HCT116 (cell line): ENCODE measurements around the gene PIKFYVE. TPM values are rescaled to one million over a fixed set of nuclear protein-coding genes. Genes with fewer than 3 reads are reported as not detected.

Experiments
- ATAC-seq: fragments of 200-7000 bp; cut with Tn5 transposase; 2 replicates; pipeline ENCODE4 v1.9.1; 2020; ENCODE audit warnings: mild to moderate bottlenecking, moderate library complexity
- BruUV-seq: library from RNA; stranded (reverse); fragments of 400-500 nt; replicated peaks from 2 replicates; lab custom pipeline; 2021; lab: Mats Ljungman, UMichigan
- CTCF ChIA-PET: fragments of 300-600 bp; sonication (Branson Sonifier 250); formaldehyde crosslinking; loops from one replicate; lab custom pipeline; 2021; ENCODE audit warnings: antibody characterized with exemption; lab: Charles Lee
- POLR2A ChIA-PET: fragments of 300-600, 350-600 bp; sonication (Branson Sonifier 250); formaldehyde crosslinking; loops from one replicate; lab custom pipeline; 2021; ENCODE audit warnings: antibody characterized with exemption; lab: Charles Lee
- RAD21 ChIA-PET, 2 experiments: fragments of 300-600 bp; sonication (Branson Sonifier 250); formaldehyde crosslinking; loops; one replicate each; lab custom pipeline; 2023; ENCODE audit warnings: low total read pairs in 2 of 2; ENCODE audit not compliant: uncharacterized antibody in 2 of 2, unreplicated experiment in 2 of 2, low non-redundant PET in 1 of 2; lab: Charles Lee
- DNase-seq: peaks from one replicate; pipeline ENCODE4 v3.0.0-alpha.2; 2010; ENCODE audit warnings: low read depth, low spot score
- H2AFZ ChIP-seq: fragments of 200-600 bp; shearing (Covaris generic), sonication (generic); 2 replicates; pipeline ENCODE4 v1.6.1; 2017; ENCODE audit warnings: low read depth, mixed run types, mixed read lengths, antibody characterized with exemption, low read length; ENCODE audit not compliant: poor library complexity, severe bottlenecking
- H3K27ac ChIP-seq: 2 replicates; pipeline ENCODE4 v1.5.1; 2012; ENCODE audit warnings: low read depth, low read length
- H3K27me3 ChIP-seq: fragments of 200-600 bp; sonication (generic); 2 replicates; pipeline ENCODE4 v1.6.1; 2016; ENCODE audit warnings: mixed run types, low read length, mixed read lengths; ENCODE audit not compliant: insufficient read depth
- H3K36me3 ChIP-seq, 2 experiments: fragments of 200-500 bp in 1 of 2; fragments of 200-600 bp in 1 of 2; sonication (Bioruptor generic) in 1 of 2; sonication (generic) in 1 of 2; 2 replicates each; pipeline versions ENCODE4 v1.5.1 to v1.6.1; 2014 to 2016; ENCODE audit warnings: low read length in 2 of 2, inconsistent platforms in 1 of 2, mixed read lengths in 1 of 2, mixed run types in 1 of 2; ENCODE audit not compliant: insufficient read depth in 2 of 2, control insufficient read depth in 1 of 2
- H3K4me1 ChIP-seq, 2 experiments: fragments of 200-600 bp in 1 of 2; sonication (generic) in 1 of 2; 2 replicates each; pipeline versions ENCODE4 v1.5.1 to v1.6.1; 2012 to 2017; ENCODE audit warnings: low read length in 2 of 2, inconsistent platforms in 1 of 2, mild to moderate bottlenecking in 1 of 2, mixed read lengths in 1 of 2, mixed run types in 1 of 2, moderate library complexity in 1 of 2; ENCODE audit not compliant: insufficient read depth in 2 of 2, control insufficient read depth in 1 of 2
- H3K4me2 ChIP-seq: fragments of 200-600 bp; sonication (generic); 2 replicates; pipeline ENCODE4 v1.6.1; 2017; ENCODE audit warnings: mixed run types, low read length, mixed read lengths
- H3K4me3 ChIP-seq, 2 experiments: fragments of 200-600 bp in 1 of 2; sonication (generic) in 1 of 2; replicated peaks in 1 of 2; 2 replicates each; pipeline ENCODE4 v1.5.1; 2011 to 2016; ENCODE audit warnings: low read length in 2 of 2, control low read depth in 1 of 2, low read depth in 1 of 2, mild to moderate bottlenecking in 1 of 2, mixed read lengths in 1 of 2, mixed run types in 1 of 2
- H3K79me2 ChIP-seq: fragments of 200-600 bp; sonication (generic); 2 replicates; pipeline ENCODE4 v1.6.1; 2017; ENCODE audit warnings: mild to moderate bottlenecking, mixed run types, low read length, moderate library complexity, mixed read lengths; ENCODE audit not compliant: insufficient read depth
- H3K9ac ChIP-seq: fragments of 200-600 bp; sonication (generic); 2 replicates; pipeline ENCODE4 v1.6.1; 2016; ENCODE audit warnings: low read length, mixed read lengths
- H3K9me2 ChIP-seq: fragments of 200-600 bp; sonication (generic), shearing (Covaris generic); 2 replicates; pipeline ENCODE4 v1.6.1; 2017; ENCODE audit warnings: mixed run types, mild to moderate bottlenecking, moderate library complexity; ENCODE audit not compliant: insufficient read depth
- H3K9me3 ChIP-seq, 2 experiments: fragments of 200-500 bp in 1 of 2; fragments of 200-600 bp in 1 of 2; sonication (Bioruptor generic) in 1 of 2; sonication (generic) in 1 of 2; 2 replicates each; pipeline ENCODE4 v1.6.1; 2014 to 2017; ENCODE audit warnings: low read length in 2 of 2, mixed read lengths in 2 of 2, inconsistent platforms in 1 of 2, low read depth in 1 of 2, mild to moderate bottlenecking in 1 of 2, mixed run types in 1 of 2, moderate library complexity in 1 of 2; ENCODE audit not compliant: control insufficient read depth in 1 of 2, insufficient read depth in 1 of 2
- H4K20me1 ChIP-seq: fragments of 200-600 bp; sonication (generic), shearing (Covaris generic); 2 replicates; pipeline ENCODE4 v1.6.1; 2017; ENCODE audit warnings: mixed run types, mild to moderate bottlenecking, moderate library complexity; ENCODE audit not compliant: insufficient read depth
- ATF3 ChIP-seq: IDR thresholded peaks from 2 replicates; pipeline ENCODE4 v1.6.1; 2012
- CBX3 ChIP-seq: IDR thresholded peaks from 2 replicates; pipeline ENCODE4 v1.6.1; 2012; ENCODE audit warnings: low read depth
- EGR1 ChIP-seq: IDR thresholded peaks from 2 replicates; pipeline ENCODE4 v1.6.1; 2012; ENCODE audit warnings: low read depth
- ELF1 ChIP-seq: IDR thresholded peaks from 2 replicates; pipeline ENCODE4 v1.6.1; 2012; ENCODE audit warnings: low read depth, borderline replicate concordance
- EZH2 ChIP-seq: fragments of 200-600 bp; sonication (generic); IDR thresholded peaks from 2 replicates; pipeline ENCODE4 v1.6.1; 2017; ENCODE audit warnings: antibody characterized with exemption, mixed run types
- EZH2phosphoT487 ChIP-seq: fragments of 200-600 bp; IDR thresholded peaks from 2 replicates; pipeline ENCODE4 v1.6.1; 2018; ENCODE audit warnings: antibody characterized with exemption, borderline replicate concordance
- FOSL1 ChIP-seq: IDR thresholded peaks from 2 replicates; pipeline ENCODE4 v1.6.1; 2012; ENCODE audit warnings: low read depth
- JUND ChIP-seq: IDR thresholded peaks from 2 replicates; pipeline ENCODE4 v1.6.1; 2012
- POLR2A ChIP-seq: IDR thresholded peaks from 2 replicates; pipeline ENCODE4 v1.7.0; 2011; ENCODE audit warnings: borderline replicate concordance; ENCODE audit not compliant: insufficient read depth, insufficient read length; ENCODE audit errors: extremely low read depth
- POLR2AphosphoS5 ChIP-seq: IDR thresholded peaks from 2 replicates; pipeline ENCODE4 v1.6.1; 2011; ENCODE audit warnings: mild to moderate bottlenecking, low read depth, low read length, moderate library complexity
- SIN3A ChIP-seq: IDR thresholded peaks from 2 replicates; pipeline ENCODE4 v1.6.1; 2012; ENCODE audit warnings: low read depth
- SP1 ChIP-seq: IDR thresholded peaks from 2 replicates; pipeline ENCODE4 v1.6.1; 2012; ENCODE audit warnings: low read depth
- SRF ChIP-seq: IDR thresholded peaks from 2 replicates; pipeline ENCODE4 v1.6.1; 2012; ENCODE audit warnings: low read depth
- TCF7L2 ChIP-seq: IDR thresholded peaks from 2 replicates; pipeline ENCODE4 v1.7.0; 2011; ENCODE audit warnings: borderline replicate concordance, inconsistent platforms; ENCODE audit not compliant: insufficient read depth, insufficient read length; ENCODE audit errors: extremely low read depth
- YY1 ChIP-seq: IDR thresholded peaks from 2 replicates; pipeline ENCODE4 v1.6.1; 2011; ENCODE audit warnings: low read length, low read depth, moderate library complexity, mild to moderate bottlenecking; ENCODE audit not compliant: insufficient replicate concordance; ENCODE audit errors: extremely low read depth
- ZFX ChIP-seq: fragments of 450-650 bp; IDR thresholded peaks from 2 replicates; pipeline ENCODE4 v1.6.1; 2017
- ZNF274 ChIP-seq: fragments of 200-500 bp; sonication (Bioruptor generic); IDR thresholded peaks from 2 replicates; pipeline ENCODE4 v1.6.1; 2014; ENCODE audit warnings: mild to moderate bottlenecking, low read depth, low read length, inconsistent platforms
- intact Hi-C: fragments of 100-400 bp; cut with micrococcal nuclease; formaldehyde crosslinking; loops from 2 replicates; pipeline ENCODE4 v1.10.0; 2022
- total RNA-seq: library from RNA; stranded (reverse); gene quantifications from one replicate; pipeline ENCODE4 v1.2.1, GENCODE V29; 2021; ENCODE audit not compliant: unreplicated experiment
- TF ChIP-seq, protein P1 (sequence below), 3 experiments: fragments of 200-600 bp in 1 of 3; sonication (generic) in 1 of 3; IDR thresholded peaks in 2 of 3; conservative IDR thresholded peaks in 1 of 3; 2 replicates each; pipeline ENCODE4 v1.5.1; 2012 to 2017; ENCODE audit warnings: low read depth in 2 of 3, low read length in 2 of 3, antibody characterized with exemption in 1 of 3, borderline replicate concordance in 1 of 3, control low read depth in 1 of 3, mild to moderate bottlenecking in 1 of 3, mixed read lengths in 1 of 3, mixed run types in 1 of 3, moderate library complexity in 1 of 3; ENCODE audit not compliant: insufficient read depth in 1 of 3
- TF ChIP-seq, protein P2 (sequence below): IDR thresholded peaks from 2 replicates; pipeline ENCODE4 v1.6.1; 2012
- TF ChIP-seq, protein P3 (sequence below): IDR thresholded peaks from 2 replicates; pipeline ENCODE4 v1.6.1; 2011; ENCODE audit warnings: mild to moderate bottlenecking, low read length, moderate library complexity; ENCODE audit not compliant: insufficient replicate concordance; ENCODE audit errors: extremely low read depth

The PIKFYVE gene
- total RNA-seq, 1 experiment from 2014 or later: 21.8 TPM

DNA sequence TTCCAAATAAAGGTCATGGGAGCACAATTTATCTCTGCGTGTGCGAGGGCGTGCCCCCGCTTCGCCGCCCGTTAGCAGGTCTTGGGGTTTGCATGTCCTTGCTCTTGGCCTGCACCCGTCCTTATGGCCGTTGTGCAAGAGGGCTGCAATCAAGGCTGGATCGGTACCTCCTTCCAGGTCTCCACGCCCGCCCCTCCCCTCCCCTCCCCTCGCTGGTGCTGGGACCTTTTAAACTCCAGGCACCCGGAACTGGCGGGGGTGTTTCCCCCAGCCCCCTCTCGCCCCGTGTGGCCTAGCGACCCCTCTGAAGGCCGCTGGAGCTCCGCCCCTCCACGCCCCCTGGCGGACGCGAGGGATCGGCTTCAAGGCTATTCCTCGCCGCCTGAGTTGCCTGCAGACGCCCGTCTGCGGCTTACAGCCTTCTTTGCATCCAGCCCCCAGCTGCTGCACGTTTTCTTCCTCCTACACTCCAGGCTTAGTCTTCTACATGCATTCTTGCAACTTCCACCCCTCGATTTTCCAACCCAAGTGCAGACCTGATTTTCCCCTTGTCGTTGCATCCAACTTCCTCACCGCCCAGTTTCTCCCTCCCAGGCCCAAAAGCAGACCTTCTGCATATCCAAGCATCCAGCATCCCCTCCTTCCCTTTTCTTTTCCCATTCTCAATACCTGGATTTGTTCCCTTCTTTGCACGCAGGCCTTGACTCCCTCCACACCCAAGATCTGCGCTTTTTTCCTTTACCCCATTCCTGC lies 11.8 kb upstream of the PIKFYVE start:
- Histone ChIP-seq H3K4me1 (peaks cover 10 to 20% of the 10 kb centered on the region in 2 experiments; a peak in 3 of 4 replicates), H3K27ac (peak overlapping the region; percentile 73), H3K9me2 (no peaks in the 10 kb centered on the region), H3K9me3 (no peaks in the 10 kb centered on the region), H3K27me3 (no peaks in the 10 kb centered on the region), H3K4me3 (peak overlapping the region; percentile 79 to 80), H3K9ac (peak overlapping the region; percentile 55), H3K79me2 (no peaks in the 10 kb centered on the region), H3K36me3 (peaks cover 0 to 8% of the 10 kb centered on the region in 2 experiments; a peak in 1 of 4 replicates), H4K20me1 (no peaks in the 10 kb centered on the region), H3K4me2 (peak overlapping the region; percentile 96), H2AFZ (peak overlapping the region; percentile 70)
- intact Hi-C loops: loop anchor here (1.0 to 5.0 kb wide), 3 partner anchors 79 to 507 kb away; no protein-coding TSS in a partner anchor
- ATAC-seq: peak; percentile 68
- ChIA-PET CTCF (interaction anchor here (1.0 to 4.4 kb wide), 7 partner anchors 12 to 508 kb away, joined by 3 to 44 read pairs (median 7); partner anchors contain the start of gene PIKFYVE), POLR2A (interaction anchor here (0.6 to 2.5 kb wide), 4 partner anchors 9 to 153 kb away, joined by 3 to 16 read pairs (median 6); partner anchors contain the start of gene PIKFYVE), RAD21 (interaction anchor here (0.5 to 1.9 kb wide), 3 partner anchors 20 to 153 kb away, joined by 3 to 12 read pairs (median 8); no protein-coding TSS in a partner anchor)
- BruUV-seq: no TSS peak
- peak; percentile 55 for DNase-seq
- TF ChIP-seq SIN3A (peak; percentile 45; the same call in 1 of the 2 replicates), SRF (no peak), POLR2AphosphoS5 (peak; percentile 75), TCF7L2 (peak; percentile 49), CBX3 (no peak), ZNF274 (no peak), ATF3 (no peak), JUND (no peak), POLR2A (no peak), EZH2 (no peak), SP1 (peak; percentile 5; the same call in 1 of the 2 replicates), ELF1 (no peak), EGR1 (0 out of 2 replicates have a peak, but pooled peaks have one; percentile 35), ZFX (peak; percentile 49), EZH2phosphoT487 (no peak), FOSL1 (no peak), YY1 (no peak)
- TF ChIP-seq, protein P1, sequence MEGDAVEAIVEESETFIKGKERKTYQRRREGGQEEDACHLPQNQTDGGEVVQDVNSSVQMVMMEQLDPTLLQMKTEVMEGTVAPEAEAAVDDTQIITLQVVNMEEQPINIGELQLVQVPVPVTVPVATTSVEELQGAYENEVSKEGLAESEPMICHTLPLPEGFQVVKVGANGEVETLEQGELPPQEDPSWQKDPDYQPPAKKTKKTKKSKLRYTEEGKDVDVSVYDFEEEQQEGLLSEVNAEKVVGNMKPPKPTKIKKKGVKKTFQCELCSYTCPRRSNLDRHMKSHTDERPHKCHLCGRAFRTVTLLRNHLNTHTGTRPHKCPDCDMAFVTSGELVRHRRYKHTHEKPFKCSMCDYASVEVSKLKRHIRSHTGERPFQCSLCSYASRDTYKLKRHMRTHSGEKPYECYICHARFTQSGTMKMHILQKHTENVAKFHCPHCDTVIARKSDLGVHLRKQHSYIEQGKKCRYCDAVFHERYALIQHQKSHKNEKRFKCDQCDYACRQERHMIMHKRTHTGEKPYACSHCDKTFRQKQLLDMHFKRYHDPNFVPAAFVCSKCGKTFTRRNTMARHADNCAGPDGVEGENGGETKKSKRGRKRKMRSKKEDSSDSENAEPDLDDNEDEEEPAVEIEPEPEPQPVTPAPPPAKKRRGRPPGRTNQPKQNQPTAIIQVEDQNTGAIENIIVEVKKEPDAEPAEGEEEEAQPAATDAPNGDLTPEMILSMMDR (IDR thresholded peaks at IDR 0.05 in 2 of 3, conservative IDR thresholded peaks at IDR 0.05 in 1 of 3; ENCODE audit: borderline replicate concordance in 1 of 3, insufficient read depth in 1 of 3, low read depth in 2 of 3, low read length in 2 of 3): peak; percentile 60 to 83 (median 64); a peak in 5 of 6 replicates
- TF ChIP-seq, protein P2, sequence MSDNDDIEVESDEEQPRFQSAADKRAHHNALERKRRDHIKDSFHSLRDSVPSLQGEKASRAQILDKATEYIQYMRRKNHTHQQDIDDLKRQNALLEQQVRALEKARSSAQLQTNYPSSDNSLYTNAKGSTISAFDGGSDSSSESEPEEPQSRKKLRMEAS: peak; percentile 19; the same call in 1 of the 2 replicates
- TF ChIP-seq, protein P3, sequence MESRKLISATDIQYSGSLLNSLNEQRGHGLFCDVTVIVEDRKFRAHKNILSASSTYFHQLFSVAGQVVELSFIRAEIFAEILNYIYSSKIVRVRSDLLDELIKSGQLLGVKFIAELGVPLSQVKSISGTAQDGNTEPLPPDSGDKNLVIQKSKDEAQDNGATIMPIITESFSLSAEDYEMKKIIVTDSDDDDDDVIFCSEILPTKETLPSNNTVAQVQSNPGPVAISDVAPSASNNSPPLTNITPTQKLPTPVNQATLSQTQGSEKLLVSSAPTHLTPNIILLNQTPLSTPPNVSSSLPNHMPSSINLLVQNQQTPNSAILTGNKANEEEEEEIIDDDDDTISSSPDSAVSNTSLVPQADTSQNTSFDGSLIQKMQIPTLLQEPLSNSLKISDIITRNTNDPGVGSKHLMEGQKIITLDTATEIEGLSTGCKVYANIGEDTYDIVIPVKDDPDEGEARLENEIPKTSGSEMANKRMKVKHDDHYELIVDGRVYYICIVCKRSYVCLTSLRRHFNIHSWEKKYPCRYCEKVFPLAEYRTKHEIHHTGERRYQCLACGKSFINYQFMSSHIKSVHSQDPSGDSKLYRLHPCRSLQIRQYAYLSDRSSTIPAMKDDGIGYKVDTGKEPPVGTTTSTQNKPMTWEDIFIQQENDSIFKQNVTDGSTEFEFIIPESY: no peak
